Stimulated activated CD8-positive, alpha-beta memory T cell treated with anti-CD3 and anti-CD28 coated beads, Interleukin-12 subunit alpha, Interleukin-12 subunit beta, amount 100 ng/mL, for 24 hours (primary cell): ENCODE measurements around the gene SKP1.

ENCODE experiments used
- DNase-seq: peaks from one replicate; pipeline ENCODE4 v3.0.0-alpha.2; 2020; ENCODE audit errors: extremely low read depth

Gene SKP1

GRCh38 chr5:134130239-134130945 lies 46.4 kb downstream of the SKP1 start:
- DNase-seq, result no peak

- no peak for DNase-seq
Observed at GRCh38 chr5:134129411-134130238, 47.1 kb downstream of the SKP1 start.

GRCh38 chr5:134128648-134128995 lies 48.1 kb downstream of the SKP1 start:
- no peak for DNase-seq

- DNase-seq, result no peak
Observed at GRCh38 chr5:134127988-134128647, 48.6 kb downstream of the SKP1 start.

- no peak for DNase-seq
Observed at GRCh38 chr5:134127376-134127861, 49.3 kb downstream of the SKP1 start.

- no peak for DNase-seq
Observed at GRCh38 chr5:134125039-134126015, 51.4 kb downstream of the SKP1 start.

GRCh38 chr5:134124289-134125038 lies 52.3 kb downstream of the SKP1 start:
- DNase-seq, result no peak

GRCh38 chr5:134123360-134123759 lies 53.4 kb downstream of the SKP1 start:
- DNase-seq, result no peak

- DNase-seq, result no peak
Observed at GRCh38 chr5:134122530-134122929, 54.2 kb downstream of the SKP1 start.

- no peak for DNase-seq
Observed at GRCh38 chr5:134120386-134121138, 56.2 kb downstream of the SKP1 start.

- DNase-seq, result no peak
Observed at GRCh38 chr5:134119720-134120119, 57.0 kb downstream of the SKP1 start.

- no peak for DNase-seq
Observed at GRCh38 chr5:134118212-134118835, 58.4 kb downstream of the SKP1 start.

GRCh38 chr5:134116789-134117761 lies 59.7 kb downstream of the SKP1 start:
- no peak for DNase-seq

- DNase-seq, result no peak
Observed at GRCh38 chr5:134116286-134116685, 60.5 kb downstream of the SKP1 start.

- DNase-seq, result no peak
Observed at GRCh38 chr5:134115806-134116175, 61.0 kb downstream of the SKP1 start.

- DNase-seq, result no peak
Observed at GRCh38 chr5:134114886-134115805, 61.6 kb downstream of the SKP1 start.
